ENCODE data around the gene EPHA4. TPM values are rescaled to one million over a fixed set of nuclear protein-coding genes. Genes with fewer than 3 reads are reported as not detected.

Gene EPHA4
- polyA plus RNA-seq, 3 donors, result 0.72 to 10.1 (median 3.7) TPM

- no peak overlapping the region for H3K27ac ChIP-seq (ENCODE audit: low read depth, low read length)
- 0 to 1% (median 0%) methylated on average over 57 to 63 of the region's 63 CpGs for WGBS, 3 donors
Measured at GRCh38 chr2:221573430-221574230, 1.5 kb upstream of the EPHA4 start.

- 0 to 1% (median 0%) methylated on average over 39 to 42 of the region's 42 CpGs for WGBS, 3 donors
- no peak overlapping the region for H3K27ac ChIP-seq (ENCODE audit: low read depth, low read length)
Measured at GRCh38 chr2:221572821-221573429, 821 bp upstream of the EPHA4 start.

GRCh38 chr2:221571551-221572218 lies 419 bp downstream of the EPHA4 start:
- no peak overlapping the region for H3K27ac ChIP-seq (ENCODE audit: low read depth, low read length)
- WGBS, 3 donors, result 0 to 1% (median 0%) methylated on average over 58 to 61 of the region's 61 CpGs

GRCh38 chr2:221571025-221571550 lies 1.0 kb downstream of the EPHA4 start:
- WGBS, 3 donors, result 2 to 3% (median 2%) methylated on average over 40 to 41 of the region's 41 CpGs
- no peak overlapping the region for H3K27ac ChIP-seq (ENCODE audit: low read depth, low read length)

GRCh38 chr2:221570321-221570935 lies 1.7 kb downstream of the EPHA4 start:
- 6 to 7% (median 6%) methylated on average over 30 of the region's 30 CpGs for WGBS, 3 donors
- H3K27ac ChIP-seq (ENCODE audit: low read depth, low read length), result no peak overlapping the region

GRCh38 chr2:221569871-221570270 lies 2.2 kb downstream of the EPHA4 start:
- WGBS, 3 donors, result 17 to 54% (median 43%) methylated on average over 8 of the region's 8 CpGs
- no peak overlapping the region for H3K27ac ChIP-seq (ENCODE audit: low read depth, low read length)

GRCh38 chr2:221569425-221569845 lies 2.7 kb downstream of the EPHA4 start:
- H3K27ac ChIP-seq (ENCODE audit: low read depth, low read length), result no peak overlapping the region
- WGBS, 3 donors, result 35 to 65% (median 56%) methylated on average over 14 of the region's 14 CpGs

GRCh38 chr2:221568299-221568698 lies 3.8 kb downstream of the EPHA4 start:
- H3K27ac ChIP-seq (ENCODE audit: low read depth, low read length), result no peak overlapping the region
- 91 to 92% (median 92%) methylated on average over 3 of the region's 3 CpGs for WGBS, 3 donors

GRCh38 chr2:221567809-221568208 lies 4.3 kb downstream of the EPHA4 start:
- 70 to 87% (median 79%) methylated on average over 1 of the region's 1 CpG for WGBS, 3 donors
- H3K27ac ChIP-seq (ENCODE audit: low read depth, low read length), result no peak overlapping the region

GRCh38 chr2:221567231-221567760 lies 4.8 kb downstream of the EPHA4 start:
- WGBS, 3 donors, result 88 to 91% (median 90%) methylated on average over 3 of the region's 3 CpGs

GRCh38 chr2:221563270-221563985 lies 8.7 kb downstream of the EPHA4 start:
- 92 to 96% (median 95%) methylated on average over 14 of the region's 14 CpGs for whole genome bisulfite sequencing, 3 donors
- no peak overlapping the region for H3K27ac ChIP-seq (ENCODE audit: low read depth, low read length)

More at GRCh38 chr2:221567231-221567760, 4.8 kb downstream of the EPHA4 start:
- no peak overlapping the region for H3K27ac ChIP-seq (ENCODE audit: low read depth, low read length)

GRCh38 chr2:221562226-221562625 lies 9.9 kb downstream of the EPHA4 start:
- no peak overlapping the region for H3K27ac ChIP-seq (ENCODE audit: low read depth, low read length)
- WGBS, 3 donors, result 92 to 96% (median 95%) methylated on average over 1 of the region's 1 CpG

GRCh38 chr2:221561770-221562169 lies 10.3 kb downstream of the EPHA4 start:
- 78 to 88% (median 85%) methylated on average over 4 of the region's 4 CpGs for WGBS, 3 donors

GRCh38 chr2:221559991-221560390 lies 12.1 kb downstream of the EPHA4 start:
- H3K27ac ChIP-seq (ENCODE audit: low read depth, low read length), result no peak overlapping the region
- 72 to 74% (median 73%) methylated on average over 5 of the region's 5 CpGs for WGBS, 3 donors

More at GRCh38 chr2:221561770-221562169, 10.3 kb downstream of the EPHA4 start:
- H3K27ac ChIP-seq (ENCODE audit: low read depth, low read length), result no peak overlapping the region

- WGBS, 3 donors, result 86 to 93% (median 93%) methylated on average over 3 of the region's 3 CpGs
- H3K27ac ChIP-seq (ENCODE audit: low read depth, low read length), result no peak overlapping the region
Measured at GRCh38 chr2:221558107-221558506, 14.0 kb downstream of the EPHA4 start.

- H3K27ac ChIP-seq (ENCODE audit: low read depth, low read length), result no peak overlapping the region
- 58 to 67% (median 66%) methylated on average over 2 of the region's 2 CpGs for WGBS, 3 donors
Measured at GRCh38 chr2:221555494-221555846, 16.6 kb downstream of the EPHA4 start.

GRCh38 chr2:221554769-221555493 lies 17.2 kb downstream of the EPHA4 start:
- H3K27ac ChIP-seq (ENCODE audit: low read depth, low read length), result no peak overlapping the region
- WGBS, 3 donors, result 52 to 54% (median 52%) methylated on average over 4 of the region's 4 CpGs
